HG02588 (cell line): Measurements from ENCODE around the gene TRAPPC2L.

Experiments used
- ATAC-seq: cut with Tn5 transposase; IDR thresholded peaks from one replicate; pipeline ENCODE4 v1.9.1; 2021; ENCODE audit warnings: mild to moderate bottlenecking, moderate library complexity; ENCODE audit not compliant: unreplicated experiment

Gene TRAPPC2L

DNA sequence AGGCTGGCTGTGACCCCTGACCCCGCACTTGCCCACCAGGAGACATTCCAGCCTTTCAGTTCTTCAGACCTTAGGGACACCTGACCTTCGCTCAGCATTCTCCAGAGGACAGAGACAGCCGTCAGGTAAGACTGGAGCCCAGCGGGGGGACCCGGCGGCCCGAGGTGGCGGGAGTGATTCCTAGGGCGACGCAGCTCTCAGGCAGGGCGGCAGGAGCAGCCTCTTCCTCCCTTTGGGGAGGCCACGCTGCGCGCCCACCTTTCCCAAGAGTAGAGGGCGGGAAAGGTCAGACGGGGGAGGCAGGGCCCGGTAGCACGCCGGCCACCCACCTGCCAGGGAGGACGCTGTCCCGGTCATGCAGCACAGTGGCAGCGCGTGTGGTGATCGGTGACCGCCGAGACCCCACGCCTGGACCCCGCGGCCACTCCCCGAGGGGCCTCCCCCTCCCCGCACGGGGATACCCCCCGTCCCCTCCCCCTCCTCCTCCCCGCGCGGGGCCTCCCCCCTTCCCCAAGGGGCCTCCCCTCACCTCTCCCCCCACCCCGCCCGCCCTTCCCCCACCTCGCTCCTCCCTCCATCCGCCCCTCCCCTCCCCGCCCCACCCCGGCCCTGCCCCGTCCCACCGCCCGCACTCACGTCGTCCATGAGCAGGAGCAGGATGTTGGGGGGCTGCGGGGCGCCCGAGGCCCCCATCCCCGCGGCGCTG lies 652 bp upstream of the TRAPPC2L start:
- ATAC-seq: peak; percentile 3

DNA sequence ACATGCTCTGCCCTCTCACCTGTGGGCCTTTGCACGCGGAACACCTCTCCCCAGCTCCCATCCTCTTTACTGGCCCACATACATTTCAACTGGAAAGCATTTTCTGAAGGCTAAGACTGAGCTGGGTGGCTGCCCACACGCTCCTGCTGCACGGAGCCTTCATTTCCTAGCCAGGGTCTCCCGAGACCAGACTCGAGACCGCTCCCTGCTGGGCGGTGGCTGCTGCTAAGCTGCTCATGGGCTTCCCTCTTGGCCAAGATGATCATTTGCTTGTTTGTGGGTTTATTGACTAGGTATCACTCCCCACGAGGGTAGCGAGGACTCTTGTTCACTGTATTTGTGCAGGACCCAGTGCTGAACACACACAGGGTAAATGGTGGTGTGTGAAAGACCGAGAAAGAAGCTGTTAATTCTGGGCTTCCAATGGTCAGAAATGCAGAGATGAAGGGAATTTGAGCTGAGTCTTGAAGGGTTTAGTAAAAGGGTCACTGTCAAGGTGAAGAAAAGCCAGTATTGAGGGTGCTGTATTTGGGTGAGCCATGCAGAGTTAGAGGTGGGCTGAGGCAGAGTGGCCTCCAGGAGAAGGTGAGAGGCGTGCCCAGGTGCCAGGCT lies 907 bp downstream of the TRAPPC2L start:
- ATAC-seq: no peak

DNA sequence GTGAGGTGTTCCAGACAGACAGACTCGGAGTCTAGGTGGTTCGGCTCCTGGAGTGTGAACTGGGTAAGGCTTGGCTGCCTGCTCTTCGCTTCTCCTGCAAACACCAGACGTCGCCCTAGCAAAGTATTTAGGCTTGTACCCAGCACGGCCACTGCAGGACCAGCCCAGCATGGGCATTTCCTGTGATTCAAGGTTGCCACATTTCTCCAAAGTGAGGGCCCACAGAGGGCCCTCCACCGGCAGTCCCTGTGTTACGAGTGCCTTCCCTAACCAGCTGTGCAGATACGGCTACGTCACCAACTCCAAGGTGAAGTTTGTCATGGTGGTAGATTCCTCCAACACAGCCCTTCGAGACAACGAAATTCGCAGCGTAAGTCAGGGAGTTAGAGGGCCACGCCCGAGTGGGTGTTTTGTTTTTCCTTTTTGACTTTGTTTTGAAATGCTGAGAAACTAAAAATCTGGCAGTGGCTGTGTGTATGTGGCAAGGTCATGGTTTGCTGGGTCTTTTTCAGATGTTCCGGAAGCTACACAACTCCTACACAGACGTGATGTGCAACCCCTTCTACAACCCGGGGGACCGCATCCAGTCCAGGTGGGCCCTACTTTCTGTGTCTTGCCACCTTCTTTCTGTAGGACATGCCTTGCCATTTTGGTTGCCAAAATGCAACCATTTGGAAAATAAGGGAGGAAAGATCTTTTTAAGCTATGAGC lies 2.6 kb downstream of the TRAPPC2L start:
- ATAC-seq: no peak

DNA sequence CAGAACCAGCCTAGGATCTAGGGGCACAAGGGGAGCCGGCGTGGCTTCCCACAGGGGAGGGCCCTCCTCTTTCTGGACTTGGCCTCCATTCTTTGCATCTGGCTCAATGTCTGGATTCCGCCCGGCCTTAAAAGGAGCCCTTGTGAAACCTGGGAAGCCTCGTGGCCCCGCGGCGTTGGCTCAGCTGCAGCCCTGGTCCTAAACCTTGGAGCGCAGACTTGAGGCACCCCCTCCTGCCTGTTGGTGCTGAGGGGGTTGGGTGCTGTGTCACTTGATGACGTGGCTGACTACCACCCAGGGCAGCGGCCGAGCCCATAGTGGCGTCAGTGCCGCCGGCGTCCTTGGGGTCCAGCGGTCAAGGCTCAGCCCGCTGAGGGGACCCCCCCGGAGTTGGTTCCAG lies 4.4 kb downstream of the TRAPPC2L start:
- no peak for ATAC-seq

DNA sequence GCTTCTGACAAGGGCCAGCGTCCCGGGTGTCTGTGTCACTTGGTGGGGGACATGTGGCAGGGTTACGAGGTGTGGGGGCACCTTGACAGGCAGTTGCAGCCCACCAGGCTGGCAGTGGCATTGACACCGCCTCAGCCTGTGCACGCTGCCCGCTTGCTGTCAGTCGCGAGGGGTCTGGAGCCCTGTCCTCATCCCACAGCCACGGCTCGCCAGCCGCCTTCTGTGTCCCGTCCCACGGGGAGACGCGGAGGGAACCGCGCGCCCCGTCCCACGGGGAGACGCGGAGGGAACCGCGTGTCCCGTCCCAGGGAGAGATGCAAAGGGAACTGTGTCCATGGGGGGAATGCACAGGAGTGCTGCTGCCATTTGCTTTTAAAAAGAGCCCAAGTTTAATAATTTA lies 6.0 kb downstream of the TRAPPC2L start:
- no peak for ATAC-seq

DNA sequence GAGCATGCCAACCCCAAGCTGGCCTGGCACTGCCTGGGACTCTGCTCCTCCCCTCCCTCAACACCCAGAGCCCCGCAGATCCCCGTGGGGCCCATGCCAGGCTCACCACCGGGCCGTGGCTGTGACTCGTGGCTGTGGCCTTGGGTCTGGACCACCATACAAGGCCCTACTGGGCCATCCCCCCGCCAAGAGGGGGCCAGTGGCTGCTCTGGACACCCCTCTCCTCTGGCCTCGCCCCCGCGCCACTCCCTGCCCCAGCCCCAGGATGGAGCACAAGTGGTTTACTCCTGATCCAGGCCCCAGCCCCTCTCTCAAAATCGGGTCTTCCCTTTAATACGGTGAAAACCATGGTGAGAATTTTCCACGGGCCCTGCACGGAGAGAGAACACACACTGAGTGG lies 6.5 kb downstream of the TRAPPC2L start:
- ATAC-seq: no peak

DNA sequence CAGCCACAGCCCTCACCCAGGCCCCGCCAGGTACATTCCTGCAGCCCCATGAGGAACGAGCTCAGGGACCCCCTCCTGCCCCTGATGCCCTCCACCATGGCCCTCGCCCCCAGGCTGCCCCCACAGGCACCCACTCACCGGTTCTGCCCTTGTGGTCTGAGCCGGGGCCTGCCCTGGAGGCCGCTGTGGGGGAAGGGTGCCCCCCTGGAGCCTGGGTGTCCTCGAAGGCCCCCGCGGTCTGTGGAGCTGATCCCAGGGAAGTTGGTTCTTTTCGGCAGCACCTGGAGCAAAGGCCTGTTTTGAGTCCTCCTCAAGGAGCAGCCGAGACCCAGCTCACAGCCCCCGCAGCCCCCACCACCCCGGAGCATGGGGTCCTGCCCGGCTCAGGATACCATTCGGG lies 7.2 kb downstream of the TRAPPC2L start:
- no peak for ATAC-seq

DNA sequence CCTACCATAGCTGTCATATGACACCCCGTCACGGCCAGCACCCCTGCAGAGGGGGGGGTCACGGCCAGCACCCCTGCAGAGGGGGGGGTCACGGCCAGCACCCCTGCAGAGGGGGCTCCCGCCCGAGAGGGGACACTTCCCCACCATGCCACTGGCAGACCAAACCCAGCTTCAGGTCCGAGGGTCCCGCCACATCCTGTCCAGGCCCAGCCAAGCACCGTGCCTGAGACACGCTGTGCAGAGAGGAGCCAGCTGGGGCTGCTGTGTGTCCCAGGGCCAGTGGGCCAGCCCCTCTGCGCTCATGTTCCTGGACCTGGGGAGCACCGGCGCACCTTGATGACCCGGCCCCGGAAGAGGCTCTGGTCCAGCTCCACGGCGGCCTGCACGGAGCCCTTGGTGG lies 7.6 kb downstream of the TRAPPC2L start:
- no peak for ATAC-seq

DNA sequence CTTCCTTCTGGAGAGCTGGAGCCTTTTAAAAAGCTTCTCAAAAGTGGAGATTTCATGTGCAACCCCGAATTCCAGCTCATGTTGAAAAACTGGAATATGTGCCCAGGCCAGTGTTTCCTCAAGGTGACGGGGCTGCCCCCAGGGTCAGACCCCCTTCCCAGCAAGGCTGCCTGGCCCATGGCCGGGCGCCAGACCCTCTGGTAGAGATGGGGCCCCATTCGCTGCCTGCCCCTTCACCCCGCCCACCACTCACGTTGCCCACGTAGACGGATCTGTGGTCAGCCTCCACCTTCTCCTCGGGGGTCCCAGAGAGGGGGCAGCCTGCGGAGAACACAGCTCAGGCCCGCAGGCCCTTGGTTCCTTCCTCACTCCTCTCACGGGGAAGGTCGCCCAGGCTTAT lies 8.4 kb downstream of the TRAPPC2L start:
- ATAC-seq: no peak

DNA sequence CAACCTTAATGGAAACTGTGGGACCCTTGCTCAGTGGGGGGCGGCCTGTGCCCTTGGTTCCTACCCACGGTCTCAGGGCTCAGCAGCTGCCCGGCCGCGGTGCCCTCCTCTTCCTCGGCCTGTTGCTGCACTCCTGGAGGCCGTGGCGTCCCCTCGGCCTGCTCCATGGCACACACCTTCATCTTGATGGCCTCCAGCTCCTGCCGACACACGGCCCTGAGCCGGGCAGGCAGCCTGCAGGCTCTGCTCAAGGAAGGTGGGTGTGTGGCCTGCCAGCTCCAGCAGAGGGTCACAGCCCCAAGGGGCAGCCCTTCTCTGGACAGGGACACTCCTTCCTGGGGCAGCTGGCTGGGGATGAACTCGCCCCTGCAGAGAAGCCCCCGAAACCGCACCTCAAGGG lies 8.8 kb downstream of the TRAPPC2L start:
- no peak for ATAC-seq

DNA sequence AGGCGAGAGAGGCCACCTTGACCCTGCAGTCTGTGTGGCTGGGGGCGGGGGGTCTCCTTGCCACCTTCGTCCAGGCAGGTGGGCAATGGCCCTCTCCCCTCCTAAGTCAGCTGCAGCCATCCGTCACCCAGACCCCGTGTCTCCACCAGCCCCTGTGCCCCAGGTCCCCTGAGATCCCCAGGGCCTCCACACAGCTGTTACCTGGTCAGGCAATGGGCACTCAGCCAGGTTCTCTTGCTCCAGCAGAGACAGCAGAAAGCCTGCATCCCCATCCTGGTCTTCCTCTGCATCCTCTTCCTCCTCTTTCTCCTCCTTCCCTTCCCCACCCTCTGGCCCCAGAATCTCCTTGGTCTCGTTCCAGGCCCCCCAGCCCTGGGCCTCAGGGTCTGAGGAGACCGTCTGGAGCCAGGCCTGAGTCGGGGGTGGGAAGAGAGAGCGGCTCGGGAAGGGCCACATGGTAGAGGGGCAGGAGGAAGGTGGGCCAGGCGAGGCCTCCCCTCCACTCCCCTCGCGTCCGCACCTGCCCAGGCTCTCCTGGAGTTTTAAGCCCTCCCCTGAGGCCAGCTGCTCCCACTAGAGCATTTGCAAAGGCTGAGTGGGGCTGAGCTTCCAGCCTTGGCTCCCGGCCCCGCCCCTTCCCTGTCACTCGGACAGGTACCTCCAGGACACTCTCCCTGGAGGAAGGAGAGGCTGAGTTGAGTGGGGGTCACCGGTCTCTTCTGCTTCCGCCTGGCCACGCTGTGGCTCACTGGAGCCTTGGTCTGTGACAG lies 9.4 kb downstream of the TRAPPC2L start, which contains the start of gene PABPN1L:
PABPN1L (minus strand) TSS at position 510 of the 770 bp plus-strand sequence; CDS start at position 456, 54 bp downstream.
- no peak for ATAC-seq

DNA sequence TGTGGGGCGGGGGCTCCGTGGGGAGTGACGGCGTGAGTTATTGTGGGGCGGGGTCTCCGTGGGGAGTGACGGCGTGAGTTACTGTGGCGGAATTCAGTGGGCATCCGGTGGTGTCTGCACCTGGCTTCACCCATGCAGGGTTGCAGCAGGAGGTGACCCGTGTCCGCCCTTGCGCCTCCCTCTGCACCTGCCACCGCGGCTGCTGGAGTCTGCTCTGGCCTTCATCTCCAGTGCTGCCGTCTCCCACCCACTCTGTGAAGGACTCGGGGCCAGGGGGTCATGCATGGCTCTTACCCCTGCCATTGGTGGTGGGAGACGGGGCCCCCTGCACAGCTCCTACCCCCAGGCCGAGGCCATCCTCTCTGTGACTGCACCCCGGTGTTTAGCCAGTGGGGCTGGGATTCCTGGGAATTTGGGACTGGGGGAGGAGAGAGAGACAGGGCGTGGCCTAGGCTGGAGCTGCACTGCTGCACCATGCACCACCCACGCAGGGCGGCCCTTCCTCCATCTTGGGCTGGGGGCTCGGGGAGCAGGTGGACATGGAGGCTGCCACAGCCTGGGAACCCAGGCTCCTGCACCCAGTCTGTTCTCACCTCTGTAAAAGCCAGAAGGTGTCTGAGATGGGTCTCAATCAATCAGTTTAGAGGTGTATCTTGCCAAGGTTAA lies 10.8 kb downstream of the TRAPPC2L start:
- no peak for ATAC-seq

DNA sequence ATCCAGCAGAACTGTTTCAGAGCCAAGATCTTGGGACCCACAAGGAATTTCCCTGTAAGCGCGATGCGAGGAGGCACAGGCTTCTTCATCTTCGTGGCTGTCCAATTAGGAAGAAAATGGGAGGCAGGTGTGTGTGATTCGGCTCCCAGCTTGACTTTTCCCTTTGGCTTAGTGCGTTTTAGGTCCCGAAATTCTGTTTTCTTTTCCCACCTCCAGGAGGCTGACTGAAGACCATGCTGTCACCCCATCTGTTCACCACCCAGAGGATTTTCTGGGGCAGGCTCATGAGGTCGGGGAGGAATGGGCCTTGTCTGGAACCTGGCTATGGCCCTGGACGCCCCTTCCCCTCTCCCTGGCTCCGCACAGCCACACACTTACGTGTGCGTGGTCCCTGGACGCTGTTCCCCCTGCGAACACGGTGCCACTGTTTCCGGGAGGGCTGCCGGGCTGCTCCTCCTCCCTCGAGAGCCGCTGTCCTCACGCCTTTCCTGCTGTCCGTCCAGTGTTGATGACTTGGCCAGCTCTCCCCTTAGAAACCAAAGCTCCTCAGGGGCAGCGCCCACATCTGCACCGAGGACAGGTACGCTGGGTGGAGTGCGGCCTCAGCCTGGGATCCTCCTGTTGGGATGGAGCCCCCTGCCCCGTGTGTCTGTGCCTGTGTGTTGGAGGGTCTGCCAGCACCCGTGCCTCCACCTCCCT lies 12.2 kb downstream of the TRAPPC2L start:
- ATAC-seq: no peak

DNA sequence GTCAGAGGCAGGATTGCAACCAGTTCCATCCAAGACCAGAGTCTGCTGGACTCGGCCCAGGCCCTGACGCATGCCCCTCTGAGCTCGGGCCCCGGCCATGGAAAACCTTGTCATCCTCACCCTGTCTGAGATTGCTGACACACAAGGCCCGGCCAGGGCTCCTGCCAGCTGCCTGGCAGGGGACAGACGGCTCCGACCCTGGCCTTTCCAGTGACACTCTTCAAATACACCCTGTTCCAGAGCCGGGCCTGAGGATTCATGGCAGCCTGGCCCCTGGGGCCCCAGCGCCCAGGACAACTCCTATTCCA lies 12.7 kb downstream of the TRAPPC2L start:
- no peak for ATAC-seq

DNA sequence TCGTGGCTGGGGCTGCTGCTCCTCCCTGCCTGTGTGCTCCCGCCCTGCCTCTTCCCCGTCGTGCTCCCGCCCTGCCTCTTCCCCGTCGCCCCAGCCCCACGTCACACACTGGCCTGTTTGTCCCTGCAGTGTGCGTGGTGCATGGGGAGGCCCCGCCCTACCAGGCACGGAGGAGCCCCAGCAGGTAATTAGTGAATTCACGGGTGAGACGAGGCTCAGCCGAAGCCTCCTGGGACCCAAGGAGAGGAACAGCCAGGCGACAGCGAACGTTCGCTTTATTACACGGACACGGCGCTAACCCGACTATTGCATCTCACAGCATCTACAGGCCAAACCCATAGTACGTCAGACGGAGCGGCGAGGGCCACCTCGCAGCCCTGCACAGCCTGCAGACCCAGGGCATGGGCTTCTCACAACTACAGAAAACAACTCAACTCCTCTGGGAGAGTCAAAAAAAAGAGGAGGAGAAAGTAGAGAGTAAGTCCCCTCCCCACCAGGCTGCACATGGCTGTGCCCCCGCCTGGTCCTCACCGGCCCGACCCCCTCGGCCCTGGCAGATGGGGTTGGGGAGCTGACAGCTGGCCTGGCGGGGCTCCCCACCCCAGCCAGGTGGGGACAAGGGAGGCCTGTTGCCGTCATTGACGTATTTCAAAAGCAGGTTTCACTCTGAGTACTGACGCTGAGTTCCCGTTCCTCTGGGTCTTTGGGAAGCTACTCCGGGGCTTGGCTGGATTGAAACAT lies 13.9 kb downstream of the TRAPPC2L start:
- ATAC-seq: no peak

DNA sequence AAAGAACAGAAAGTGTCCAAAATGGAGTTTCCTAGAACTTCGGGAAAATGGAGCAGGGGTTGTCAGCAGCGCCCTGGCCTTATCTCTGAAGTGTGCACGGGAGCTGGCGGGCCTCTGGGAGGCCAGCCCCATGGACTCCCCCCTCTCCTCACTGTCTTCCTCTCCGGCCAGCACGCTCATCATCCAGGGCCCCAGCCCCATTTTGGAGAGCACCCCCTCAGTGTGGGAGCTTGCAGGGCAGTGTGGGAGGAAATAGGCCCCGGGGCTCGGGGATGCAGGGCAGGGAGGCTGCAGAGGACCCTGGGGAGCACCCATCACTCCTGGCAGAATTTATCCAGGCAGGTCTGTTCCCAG lies 14.4 kb downstream of the TRAPPC2L start:
- no peak for ATAC-seq

DNA sequence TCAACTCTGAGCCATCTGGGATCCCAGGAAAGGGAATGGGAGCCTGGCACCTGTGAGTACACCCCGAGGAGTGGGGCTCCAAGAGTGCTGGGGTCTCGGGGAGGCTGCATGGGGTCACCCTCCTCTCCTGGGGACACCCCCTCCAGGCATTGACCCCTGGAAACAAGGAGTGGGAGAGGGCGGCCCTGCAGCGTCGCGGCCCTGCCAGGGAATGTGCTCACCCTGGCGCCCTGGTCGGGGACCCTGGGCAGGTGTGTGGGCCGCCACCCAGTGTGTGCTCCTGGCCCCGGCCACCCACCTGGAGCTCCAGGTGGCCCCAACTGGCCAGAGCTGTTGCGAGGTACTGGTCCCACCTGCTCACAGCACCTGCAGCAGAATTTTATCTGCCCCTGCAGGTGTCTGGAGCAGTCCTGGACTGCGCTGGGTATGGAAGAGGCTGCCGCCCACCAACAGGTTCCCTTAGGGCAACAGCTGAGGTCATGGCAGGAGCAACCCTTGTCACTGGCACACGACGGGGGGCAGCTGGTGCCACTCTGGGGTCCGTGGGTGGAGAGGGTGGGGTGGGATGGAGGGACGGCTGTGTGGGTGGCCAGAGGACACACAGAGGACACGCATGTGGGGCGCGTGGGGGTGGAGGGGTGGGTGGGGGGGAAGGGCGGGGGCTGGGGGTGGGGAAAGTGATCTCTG lies 14.9 kb downstream of the TRAPPC2L start:
- ATAC-seq: no peak

DNA sequence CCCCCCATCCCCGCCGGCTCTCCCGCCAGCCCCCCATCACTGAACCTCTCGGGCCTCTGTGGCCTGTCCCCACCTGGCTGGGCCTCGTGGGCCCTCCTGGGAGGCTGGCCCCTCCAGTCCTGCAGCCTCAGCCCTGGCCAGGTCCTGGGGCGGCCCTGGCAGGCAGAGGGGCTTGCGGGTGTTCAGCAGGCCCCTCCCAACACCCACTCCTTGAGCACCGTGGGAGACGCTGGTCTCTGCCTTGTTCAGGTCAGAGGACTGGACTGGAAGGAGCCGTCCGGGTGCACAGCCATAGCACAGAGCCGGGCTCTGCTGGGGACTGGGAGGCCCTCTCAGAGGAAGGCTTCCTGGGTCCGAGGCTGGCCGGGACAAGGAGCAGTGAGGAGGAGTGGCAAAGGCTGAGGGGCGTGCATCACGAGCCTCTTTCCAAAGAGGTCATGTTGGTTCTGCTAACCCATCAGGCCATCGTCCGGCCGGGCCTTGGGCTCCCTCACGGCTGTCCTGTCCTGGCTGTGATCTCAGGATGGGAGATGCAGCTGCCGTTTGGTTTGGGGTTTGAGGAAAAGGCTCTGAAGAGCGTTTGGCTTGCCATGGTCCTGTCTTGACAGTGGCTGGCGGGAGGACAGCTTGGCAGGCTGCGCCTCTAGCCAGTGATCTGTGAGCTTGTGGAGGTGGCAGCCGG lies 15.9 kb downstream of the TRAPPC2L start:
- ATAC-seq: no peak
